ENCODE results near the gene PIGC.
A peak's percentile ranks its signal among the peaks of the same experiment; 100 is the strongest.

Gene PIGC

GRCh38 chr1:172397221-172397620 lies 46.6 kb downstream of the PIGC start:
- no peak for DNase-seq

- no peak for DNase-seq
Observed at GRCh38 chr1:172395576-172395975, 48.3 kb downstream of the PIGC start.

- no peak for DNase-seq
Observed at GRCh38 chr1:172394811-172395210, 49.1 kb downstream of the PIGC start.

- peak in 1 of 2 donors; percentile 80 for DNase-seq
Observed at GRCh38 chr1:172394141-172394751, 49.6 kb downstream of the PIGC start.

- peak in 1 of 2 donors; percentile 52 for DNase-seq
Observed at GRCh38 chr1:172393354-172393753, 50.5 kb downstream of the PIGC start.

- DNase-seq: no peak
Observed at GRCh38 chr1:172391976-172392375, 51.9 kb downstream of the PIGC start.
